Measurements from ENCODE around the gene CARD8. TPM values are rescaled to one million over a fixed set of nuclear protein-coding genes. Genes with fewer than 3 reads are reported as not detected.
"Not testable (repeated sequence)": the region's sequence is repeated elsewhere in the genome, so short reads cannot be mapped to it uniquely, and the experiment has no call there.

CARD8 gene, protein sequence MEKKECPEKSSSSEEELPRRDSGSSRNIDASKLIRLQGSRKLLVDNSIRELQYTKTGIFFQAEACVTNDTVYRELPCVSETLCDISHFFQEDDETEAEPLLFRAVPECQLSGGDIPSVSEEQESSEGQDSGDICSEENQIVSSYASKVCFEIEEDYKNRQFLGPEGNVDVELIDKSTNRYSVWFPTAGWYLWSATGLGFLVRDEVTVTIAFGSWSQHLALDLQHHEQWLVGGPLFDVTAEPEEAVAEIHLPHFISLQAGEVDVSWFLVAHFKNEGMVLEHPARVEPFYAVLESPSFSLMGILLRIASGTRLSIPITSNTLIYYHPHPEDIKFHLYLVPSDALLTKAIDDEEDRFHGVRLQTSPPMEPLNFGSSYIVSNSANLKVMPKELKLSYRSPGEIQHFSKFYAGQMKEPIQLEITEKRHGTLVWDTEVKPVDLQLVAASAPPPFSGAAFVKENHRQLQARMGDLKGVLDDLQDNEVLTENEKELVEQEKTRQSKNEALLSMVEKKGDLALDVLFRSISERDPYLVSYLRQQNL
- 10 to 100 TPM; 49.3 to 62.6 (median 58.7) TPM for polyA plus RNA-seq (ENCODE audit: insufficient read length in 4 of 4)

DNA sequence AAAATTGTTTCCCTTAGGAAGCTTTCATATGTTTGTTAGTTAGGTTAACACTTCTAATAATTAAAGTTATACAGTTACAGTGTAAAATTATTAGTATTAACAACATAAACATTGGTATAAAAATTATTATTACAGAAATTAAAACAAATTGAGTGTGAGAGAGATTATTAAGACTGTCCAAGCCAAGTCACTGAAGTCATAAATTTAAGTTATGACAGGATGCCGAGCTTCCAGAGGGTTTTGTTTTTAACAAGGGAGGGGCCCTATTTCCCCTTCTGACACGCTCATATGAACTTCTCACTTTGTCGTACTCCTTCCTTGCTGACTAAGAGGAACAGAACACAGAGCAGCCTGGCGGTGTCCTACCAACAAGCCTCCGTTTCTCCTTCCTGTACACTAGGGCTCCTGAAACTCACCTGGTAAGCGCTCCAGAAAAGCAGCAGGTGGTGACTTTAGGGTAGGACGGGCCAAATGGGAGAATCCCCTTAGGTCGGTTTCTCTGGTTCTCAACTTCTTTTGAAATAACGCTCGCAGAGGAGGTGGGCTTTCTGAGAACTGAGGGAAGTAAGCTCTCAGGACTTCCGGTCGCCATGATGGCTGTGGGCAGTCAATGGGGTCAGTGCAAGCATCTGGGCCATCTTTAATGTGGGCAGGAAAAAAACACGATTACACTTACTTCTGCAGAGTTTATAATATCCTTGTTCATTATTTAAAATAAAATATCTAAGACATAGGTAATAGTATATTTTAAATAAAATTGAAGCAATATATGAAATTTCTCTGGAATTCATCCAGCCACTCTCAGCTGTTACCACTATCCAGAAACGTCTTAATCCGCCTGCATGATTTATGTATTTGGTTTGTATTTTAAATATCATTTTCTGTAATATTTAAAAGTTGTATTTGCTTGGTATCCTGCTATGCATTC lies at the start of gene CARD8:
TSS of gene CARD8 (minus strand) at position 537 of the 928 bp plus-strand sequence. CDS start 14,892 bp downstream, outside the sequence.
- peak; percentile 71 to 88 (median 86) for DNase-seq (ENCODE audit: low read depth in 4 of 4, low spot score in 3 of 4)

DNA sequence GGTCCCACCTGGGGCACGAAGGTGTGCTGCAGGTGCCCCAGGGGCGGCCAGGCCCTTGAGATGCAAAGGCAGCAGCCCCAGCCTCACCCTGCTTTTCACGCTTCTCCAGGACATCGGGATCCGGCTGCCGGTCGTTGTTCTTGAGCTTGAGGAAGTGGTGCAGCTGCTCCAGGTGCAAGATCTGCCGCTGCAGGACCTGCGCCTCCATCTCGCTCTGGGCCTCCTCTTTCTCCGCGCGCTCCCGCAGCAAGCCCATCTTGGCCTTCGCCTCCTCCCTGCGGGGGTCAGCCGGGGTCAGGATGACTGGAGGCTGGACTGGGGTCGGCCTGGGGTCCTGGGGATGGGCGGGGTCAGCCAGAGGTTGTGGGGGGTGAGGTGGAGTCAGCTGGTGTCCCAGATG lies 48.2 kb upstream of the CARD8 start:
- DNase-seq (ENCODE audit: low read depth in 4 of 4, low spot score in 3 of 4), result no peak

DNA sequence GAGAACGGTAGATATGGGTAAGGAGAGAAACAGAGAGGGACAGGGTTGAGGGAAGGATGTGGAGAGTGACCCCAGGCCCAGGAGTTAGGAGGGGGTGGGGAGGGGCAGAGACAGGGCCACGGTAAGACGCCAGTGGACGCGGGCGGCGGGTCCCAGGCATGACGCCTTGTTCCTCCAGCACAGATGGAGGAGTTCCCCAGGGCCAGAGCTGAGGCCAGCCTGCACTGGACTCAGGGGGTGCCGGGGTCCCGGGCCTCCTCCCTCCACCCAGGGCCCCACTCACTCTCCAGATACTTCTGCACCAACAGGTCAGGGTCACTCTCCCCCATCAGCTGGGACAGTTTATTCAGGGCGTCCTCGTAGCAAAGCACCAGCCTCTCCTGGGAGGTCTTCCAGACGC lies 47.7 kb upstream of the CARD8 start:
- DNase-seq (ENCODE audit: low read depth in 4 of 4, low spot score in 3 of 4), result no peak

DNA sequence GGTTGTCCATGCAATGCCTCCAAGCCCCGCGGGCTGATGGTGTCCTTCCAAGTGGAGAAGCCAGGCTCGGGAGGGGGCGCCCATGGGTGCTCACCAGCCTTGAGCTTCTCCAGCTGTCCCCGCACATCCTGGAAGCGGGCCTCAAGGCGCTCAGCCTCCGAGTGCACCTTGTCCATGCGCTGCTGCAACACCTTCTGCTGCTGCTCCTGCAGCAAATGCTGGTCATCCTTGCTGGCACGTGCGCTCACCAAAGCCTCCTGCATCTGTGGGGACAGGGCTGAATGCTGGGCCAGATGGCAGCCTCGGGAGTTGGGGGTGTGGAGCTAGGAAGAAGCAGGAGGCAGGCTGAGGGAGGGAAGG lies 46.9 kb upstream of the CARD8 start:
- no peak for DNase-seq (ENCODE audit: low read depth in 4 of 4, low spot score in 3 of 4)

DNA sequence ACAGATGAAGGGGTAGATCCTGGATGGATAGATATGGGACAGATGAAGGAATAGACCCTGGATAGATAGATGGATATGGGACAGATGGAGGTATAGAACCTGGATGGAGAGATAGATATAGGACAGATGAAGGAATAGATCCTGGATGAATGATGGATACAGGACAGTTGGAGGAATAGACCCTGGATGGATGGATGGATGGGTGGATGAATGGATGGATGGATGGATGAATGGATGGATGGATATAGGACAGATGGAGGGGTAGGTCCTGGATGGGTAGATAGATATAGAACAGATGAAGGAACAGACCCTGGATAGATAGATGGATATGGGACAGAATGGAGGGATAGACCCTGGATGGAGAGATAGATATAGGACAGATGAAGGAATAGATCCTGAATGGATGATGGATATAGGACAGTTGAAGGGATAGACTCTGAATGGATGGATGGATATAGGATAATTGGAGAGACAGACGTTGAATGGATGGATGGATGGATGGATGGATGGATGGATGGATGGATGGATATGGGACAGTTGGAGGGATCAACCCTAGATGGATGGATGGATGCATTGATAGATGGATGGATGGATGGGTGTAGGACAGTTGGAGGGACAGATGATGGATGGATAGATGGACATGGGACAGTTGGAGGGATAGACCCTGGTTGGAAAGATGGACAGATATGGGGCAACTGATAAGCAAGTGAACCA lies 46.3 kb upstream of the CARD8 start:
- DNase-seq (ENCODE audit: low read depth in 4 of 4, low spot score in 3 of 4), result no peak

DNA sequence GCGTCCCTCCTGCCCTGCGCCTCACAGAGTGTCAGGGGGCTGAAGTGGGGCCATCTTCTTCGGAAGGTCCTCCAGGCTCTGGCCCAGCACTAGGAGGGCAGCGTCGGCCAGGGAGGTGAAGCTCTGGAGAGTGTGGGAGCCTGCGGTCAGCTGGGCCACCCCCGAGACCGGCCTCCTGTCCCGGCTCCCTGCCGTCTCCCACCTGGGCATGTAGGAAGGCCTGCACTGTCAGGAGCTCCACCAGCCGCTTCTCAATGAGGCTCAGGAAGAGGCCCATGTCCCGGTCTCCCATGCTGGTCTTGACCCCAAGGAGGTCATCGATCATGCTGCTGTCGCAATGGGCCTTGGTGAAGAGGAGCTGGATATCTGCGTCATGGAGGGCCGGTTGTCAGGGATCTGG lies 42.3 kb upstream of the CARD8 start:
- no peak for DNase-seq (ENCODE audit: low read depth in 4 of 4, low spot score in 3 of 4)

DNA sequence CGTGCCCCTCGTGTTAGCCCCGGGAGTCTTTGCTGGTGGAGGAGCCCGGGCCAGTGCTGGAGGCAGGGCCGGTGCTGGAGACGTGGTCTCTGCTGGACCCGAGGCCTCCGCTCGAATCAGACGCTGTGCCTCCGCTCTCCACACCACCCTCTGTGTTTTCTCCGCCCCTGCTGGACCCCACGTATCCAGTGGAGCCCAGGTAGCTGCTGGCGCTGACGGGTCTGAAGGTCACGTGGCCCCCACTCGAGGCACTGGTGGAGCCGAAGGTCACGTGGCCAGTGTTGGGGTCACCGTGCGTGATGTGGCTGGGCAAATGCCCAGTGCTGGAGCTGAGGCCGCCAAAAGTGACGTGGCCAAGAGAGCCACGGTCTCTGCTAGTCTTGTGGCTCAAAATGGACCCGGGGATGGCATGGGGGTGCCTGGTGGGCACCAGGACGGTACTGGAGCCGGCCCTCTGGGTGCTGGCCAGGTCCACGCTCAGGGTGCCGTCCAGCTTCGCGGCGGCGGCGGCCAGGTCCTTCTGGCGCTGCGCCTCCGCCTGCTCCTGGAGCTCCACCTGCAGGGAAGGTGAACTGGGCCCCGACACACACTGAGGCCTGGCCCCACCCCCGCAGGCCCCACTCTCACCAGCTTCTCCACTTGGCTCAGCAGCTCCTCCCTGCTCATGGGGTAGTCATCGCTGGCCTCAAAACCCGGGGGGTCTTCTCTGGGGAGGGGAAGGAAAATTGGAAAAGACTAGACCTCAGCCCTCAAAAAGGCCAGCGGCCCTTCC lies 41.4 kb upstream of the CARD8 start:
- DNase-seq (ENCODE audit: low read depth in 4 of 4, low spot score in 3 of 4), result no peak

DNA sequence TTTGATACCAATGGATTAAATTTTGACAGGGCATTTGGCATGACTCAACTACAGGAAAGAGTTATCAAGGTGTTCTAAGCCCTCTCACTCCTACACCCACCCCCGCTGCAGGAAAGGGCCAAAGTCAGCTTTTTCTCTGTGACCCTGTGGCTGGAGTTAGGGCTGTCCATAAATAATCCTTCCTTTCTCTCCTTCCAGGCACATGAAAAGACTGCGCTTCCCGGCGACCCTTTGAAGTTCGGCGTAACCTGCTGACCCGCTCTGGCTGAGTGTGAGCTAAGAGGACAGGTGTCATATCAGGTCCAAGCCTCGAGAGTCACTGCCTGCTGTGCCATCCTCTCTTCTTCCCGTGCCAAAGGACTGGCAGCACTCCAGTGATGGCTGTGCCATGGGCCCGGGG lies 39.7 kb upstream of the CARD8 start:
- no peak for DNase-seq (ENCODE audit: low read depth in 4 of 4, low spot score in 3 of 4)

DNA sequence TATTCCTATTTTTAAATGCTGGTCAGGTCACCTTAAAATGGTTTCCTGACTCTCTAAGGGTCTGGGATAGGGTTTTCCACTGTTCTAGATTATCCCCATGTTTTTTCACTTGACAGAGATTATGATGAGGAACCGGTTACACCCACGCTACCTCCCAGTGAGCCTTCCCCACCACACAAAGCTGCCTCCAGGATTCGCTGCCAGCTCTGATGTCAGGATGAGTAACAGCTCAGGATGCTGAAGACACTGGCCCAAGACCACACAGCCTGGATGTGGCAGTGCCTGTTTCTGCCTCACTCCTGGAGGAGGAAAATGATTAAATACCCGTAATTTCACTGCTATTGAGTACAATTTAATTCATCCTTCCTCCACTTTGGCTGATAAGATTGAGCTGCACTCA lies 37.1 kb upstream of the CARD8 start:
- DNase-seq (ENCODE audit: low read depth in 4 of 4, low spot score in 3 of 4), result no peak

DNA sequence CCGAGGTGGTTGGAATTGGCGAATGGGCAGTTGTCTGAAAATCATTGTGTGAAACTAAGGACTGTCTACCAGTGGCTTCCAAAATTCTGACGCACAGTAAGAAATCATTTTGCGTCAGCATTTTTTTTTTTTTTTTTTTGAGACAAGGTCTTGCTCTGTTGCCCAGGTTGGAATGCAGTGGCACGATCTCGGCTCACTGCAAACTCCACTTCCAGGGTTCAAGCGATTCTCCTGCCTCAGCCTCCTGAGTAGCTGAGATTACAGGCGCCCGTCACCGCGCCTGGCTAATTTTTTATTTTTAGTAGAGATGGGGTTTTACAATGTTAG lies 35.7 kb upstream of the CARD8 start:
- DNase-seq (ENCODE audit: low read depth in 4 of 4, low spot score in 3 of 4), result not testable (repeated sequence)

DNA sequence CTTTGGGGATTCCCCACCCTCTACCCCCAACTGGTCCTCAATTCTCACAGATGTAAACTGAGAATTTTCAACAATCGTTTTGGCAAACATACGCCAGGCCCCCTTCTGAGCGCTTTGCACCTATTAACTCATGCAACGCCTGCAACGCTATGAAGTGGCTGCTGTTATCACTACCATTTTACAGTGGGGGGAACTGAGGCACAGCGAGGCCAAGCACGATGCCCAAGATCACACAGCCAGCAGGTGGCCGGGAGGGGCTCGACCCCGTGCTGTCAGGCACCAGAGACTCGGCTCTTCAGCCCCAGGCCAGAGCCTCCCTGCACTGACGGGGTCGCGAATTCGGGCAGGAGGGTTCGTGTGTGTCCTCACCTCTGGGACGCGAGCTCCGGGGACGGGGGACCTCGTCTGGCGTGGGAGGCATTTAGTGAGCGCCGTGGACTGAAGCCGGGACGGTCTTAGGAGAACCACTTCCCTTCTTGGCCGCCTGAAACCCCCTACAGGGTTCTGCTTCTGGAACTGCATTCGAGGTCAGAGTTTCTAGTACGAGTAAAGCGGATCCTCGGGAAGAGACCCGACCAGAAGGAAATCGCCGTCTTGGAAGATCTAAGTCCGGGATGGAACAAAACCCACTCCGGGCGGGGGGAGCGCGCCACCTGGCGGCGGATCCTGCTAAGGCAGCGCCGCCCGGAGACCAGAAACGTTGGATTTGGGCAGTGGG lies 35.2 kb upstream of the CARD8 start:
- DNase-seq (ENCODE audit: low read depth in 4 of 4, low spot score in 3 of 4), result peak in 2 of 4 donors; percentile 61 to 79

DNA sequence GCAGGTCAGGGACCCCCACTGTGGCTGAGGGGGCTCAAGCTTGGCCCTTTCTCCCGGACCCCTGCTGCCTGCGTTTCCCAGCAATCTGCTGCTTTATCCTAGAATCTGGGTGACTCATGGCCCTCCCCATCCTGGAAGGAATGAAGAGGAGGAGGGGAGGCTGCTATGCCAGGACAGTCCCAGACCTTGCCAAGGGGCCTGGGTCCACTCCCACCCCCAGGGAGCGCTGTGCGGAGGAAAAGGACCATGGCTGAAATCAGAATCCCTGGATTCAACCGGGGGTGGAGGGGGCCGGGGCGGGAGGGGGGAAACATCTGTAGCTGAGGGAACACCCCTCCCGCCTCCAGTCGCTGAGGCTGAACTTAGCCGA lies 34.7 kb upstream of the CARD8 start:
- DNase-seq (ENCODE audit: low read depth in 4 of 4, low spot score in 3 of 4), result no peak

DNA sequence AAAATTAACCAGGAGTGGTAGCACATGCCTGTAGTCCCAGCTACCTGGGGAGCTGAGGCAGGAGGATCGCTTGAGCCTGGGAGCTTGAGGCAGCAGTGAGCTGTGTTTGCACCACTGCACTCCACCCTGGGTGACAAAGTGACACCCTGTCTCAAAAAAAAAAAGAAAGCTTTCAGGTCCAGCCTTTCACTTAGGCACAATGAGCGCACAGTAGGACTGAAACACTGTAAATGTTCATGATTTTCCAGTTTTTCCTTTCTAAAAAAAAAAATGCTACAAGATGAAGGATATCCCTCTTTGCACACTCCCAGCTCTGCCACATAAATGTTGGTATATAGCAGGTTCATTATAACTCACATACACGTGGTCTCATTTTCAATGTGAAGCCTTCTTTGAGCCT lies 32.0 kb upstream of the CARD8 start:
- no peak for DNase-seq (ENCODE audit: low read depth in 4 of 4, low spot score in 3 of 4)

DNA sequence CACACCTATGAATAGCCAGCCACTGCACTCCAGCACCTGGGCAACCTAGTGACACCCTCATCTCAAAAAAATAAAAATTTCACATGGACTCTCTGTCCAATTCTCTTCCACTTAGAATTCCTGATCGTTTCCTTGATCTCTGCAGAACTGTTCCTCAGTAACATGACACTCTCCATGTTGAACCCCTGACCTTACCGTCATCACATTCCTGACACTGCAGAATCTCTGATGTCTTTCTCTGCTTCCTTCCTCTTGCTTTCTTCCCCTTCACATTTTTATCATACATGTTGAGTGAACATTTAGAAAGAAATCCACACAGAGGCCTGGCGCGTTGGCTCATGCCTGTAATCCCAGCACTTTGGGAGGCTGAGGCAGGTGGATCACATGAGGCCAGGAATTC lies 29.2 kb upstream of the CARD8 start:
- DNase-seq (ENCODE audit: low read depth in 4 of 4, low spot score in 3 of 4), result no peak

DNA sequence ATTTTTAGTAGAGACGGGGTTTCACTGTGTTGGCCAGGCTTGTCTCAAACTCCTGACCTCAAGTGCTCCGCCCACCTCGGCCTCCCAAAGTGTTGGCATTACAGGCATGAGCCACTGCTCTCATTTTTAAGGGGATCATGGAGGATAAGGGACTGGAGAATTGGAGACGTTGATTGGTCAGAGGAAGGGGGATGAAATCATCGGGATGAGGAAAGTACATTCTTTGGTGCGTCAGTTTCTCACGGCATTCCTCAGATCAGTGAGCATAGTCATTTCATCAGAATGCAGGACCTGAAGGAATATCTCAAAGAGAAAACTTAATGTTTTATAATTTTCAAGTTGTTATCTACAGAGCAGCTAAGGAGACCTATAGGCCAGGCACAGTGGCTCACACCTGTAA lies 28.2 kb upstream of the CARD8 start:
- DNase-seq (ENCODE audit: low read depth in 4 of 4, low spot score in 3 of 4), result no peak

DNA sequence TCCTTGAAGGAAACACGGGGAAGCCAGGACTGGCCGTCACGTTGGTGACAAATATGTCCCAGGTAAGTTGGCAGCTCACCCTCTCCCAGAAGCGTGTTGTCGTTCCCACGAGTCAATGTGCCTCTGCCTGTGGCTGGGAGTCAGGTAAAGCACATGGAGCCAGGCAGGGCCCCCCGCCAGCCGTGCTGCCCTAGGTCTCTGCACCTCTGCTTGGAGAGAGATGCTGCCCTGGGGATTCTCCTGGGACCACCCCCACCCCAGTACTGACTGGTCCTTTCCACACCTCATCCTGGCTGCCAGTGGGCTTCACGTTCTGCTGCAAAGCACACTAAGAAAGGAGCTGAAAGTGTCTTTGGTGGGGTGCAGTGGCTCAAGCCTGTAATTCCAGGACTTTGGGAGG lies 24.0 kb upstream of the CARD8 start:
- DNase-seq (ENCODE audit: low read depth in 4 of 4, low spot score in 3 of 4), result no peak

DNA sequence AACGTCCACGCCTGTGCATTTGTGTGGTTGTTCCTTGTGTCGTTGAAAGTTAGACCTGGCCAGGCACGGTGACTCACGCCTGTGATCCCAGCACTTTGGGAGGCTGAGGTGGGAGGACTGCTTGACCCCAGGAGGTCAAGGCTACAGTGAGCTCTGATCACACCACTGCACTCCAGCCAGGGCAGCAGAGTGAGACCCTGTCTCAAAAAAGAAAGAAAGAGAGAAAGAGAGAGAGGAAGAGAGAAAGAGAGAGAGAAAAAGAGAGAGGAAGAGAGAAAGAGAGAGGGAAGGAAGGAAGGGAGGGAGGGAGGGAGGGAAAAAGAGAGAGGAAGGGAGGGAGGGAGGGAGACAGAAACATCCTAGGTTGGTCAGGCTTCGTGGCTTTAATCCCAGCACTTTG lies 19.2 kb upstream of the CARD8 start:
- no peak for DNase-seq (ENCODE audit: low read depth in 4 of 4, low spot score in 3 of 4)

DNA sequence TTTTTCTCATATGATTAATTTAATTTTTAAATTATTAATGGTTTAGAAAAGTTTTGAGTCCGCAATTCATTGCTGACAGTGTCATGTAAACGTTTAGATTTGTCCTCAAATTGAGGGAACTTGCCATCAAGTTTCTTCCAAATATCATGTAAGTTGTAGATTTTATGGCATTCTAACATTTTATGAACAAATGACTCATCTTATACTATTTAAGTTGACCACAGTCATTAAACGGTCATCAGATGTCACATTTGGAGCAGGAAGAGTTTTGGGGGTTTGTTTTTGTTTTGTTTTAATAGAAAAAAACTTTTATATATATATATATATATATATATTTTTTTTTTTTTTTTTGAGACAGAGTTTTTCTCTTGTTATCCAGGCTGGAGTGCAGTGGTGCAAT lies 18.5 kb upstream of the CARD8 start:
- DNase-seq (ENCODE audit: low read depth in 4 of 4, low spot score in 3 of 4), result no peak

DNA sequence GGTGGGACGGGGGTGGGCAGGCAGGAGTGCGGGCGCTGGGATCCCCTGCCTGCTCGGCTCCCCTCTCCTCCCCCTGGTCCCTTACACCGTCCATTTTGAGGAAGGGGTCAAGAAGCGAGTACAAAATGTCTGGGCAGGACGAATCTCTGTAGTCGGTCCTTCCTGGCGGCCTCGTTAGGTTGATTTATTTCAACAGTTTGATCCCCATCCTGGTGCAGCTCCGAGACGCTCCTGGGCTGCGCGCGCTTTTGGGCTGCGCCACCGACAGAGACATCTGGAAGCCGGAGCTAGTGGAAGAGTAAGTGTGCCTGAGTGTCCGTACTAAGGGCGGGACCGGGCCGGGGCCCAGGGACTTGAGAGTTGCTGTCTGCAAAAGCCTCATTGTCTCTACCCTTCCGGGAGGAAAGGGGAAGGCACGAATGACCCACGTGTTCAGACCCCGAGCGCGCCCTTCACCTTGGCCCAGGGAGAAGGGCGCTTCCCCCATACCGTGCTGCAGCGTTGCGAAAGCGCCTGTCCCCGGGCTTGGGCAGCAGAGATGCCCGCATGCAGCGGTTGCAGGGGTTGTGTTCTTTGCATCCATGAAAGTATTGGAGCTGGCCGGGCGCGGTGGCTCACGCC lies 15.9 kb upstream of the CARD8 start:
- peak in 3 of 4 donors; percentile 53 to 63 (median 54) for DNase-seq (ENCODE audit: low read depth in 4 of 4, low spot score in 3 of 4)
